Stomach (tissue), 19 donors: ENCODE data around the gene ARHGEF1. TPM values are rescaled to one million over a fixed set of nuclear protein-coding genes. Genes with fewer than 3 reads are reported as not detected.

Source experiments
- DNase-seq, 2 donors: peaks; one replicate each; pipeline versions ENCODE4 v3.0.0 to v3.0.0-alpha.2; 2013 to 2019
- H3K27ac ChIP-seq, 5 donors: fragments of 200-600 bp in 4 of 5; sonication (generic) in 4 of 5; one replicate each; pipeline ENCODE4 v1.5.1; 2013 to 2019; ENCODE audit warnings: mild to moderate bottlenecking in 1 of 5, moderate library complexity in 1 of 5
- H3K27me3 ChIP-seq, 3 donors: fragments of 200-600 bp; sonication (generic); one replicate each; pipeline ENCODE4 v1.5.1; 2017 to 2019; ENCODE audit warnings: mixed run types in 1 of 3
- H3K36me3 ChIP-seq, 4 donors: fragments of 200-600 bp; sonication (generic); 1 replicate in 3 of 4; 2 replicates in 1 of 4; pipeline ENCODE4 v1.5.1; 2016 to 2019
- H3K4me1 ChIP-seq, 4 donors: fragments of 200-600 bp; sonication (generic); one replicate each; pipeline ENCODE4 v1.5.1; 2016 to 2019
- H3K4me3 ChIP-seq, 4 donors: fragments of 200-600 bp; sonication (generic) in 3 of 4; one replicate each; pipeline ENCODE4 v1.5.1; 2016 to 2019; ENCODE audit warnings: mild to moderate bottlenecking in 1 of 4
- H3K9me3 ChIP-seq, 4 donors: fragments of 200-600 bp; sonication (generic); one replicate each; pipeline ENCODE4 v1.5.1; 2016 to 2019
- EP300 ChIP-seq: sonication (generic); formaldehyde crosslinking; IDR thresholded peaks from one replicate; pipeline ENCODE4 v1.6.1; 2017; ENCODE audit warnings: antibody characterized with exemption
- POLR2A ChIP-seq, 4 donors: fragments of 450-650 bp; IDR thresholded peaks; one replicate each; pipeline ENCODE4 v1.6.1; 2016; ENCODE audit warnings: antibody characterized with exemption in 4 of 4, control low read depth in 2 of 4, mild to moderate bottlenecking in 1 of 4, moderate library complexity in 1 of 4
- POLR2AphosphoS5 ChIP-seq, 3 donors: sonication (generic); formaldehyde crosslinking; IDR thresholded peaks; one replicate each; pipeline ENCODE4 v1.6.1; 2016; ENCODE audit warnings: antibody characterized with exemption in 3 of 3
- WGBS, 5 donors: extraction: QIAGEN DNeasy Blood & Tissue Kit in 3 of 5; methylation state at CpG; one replicate each; pipeline versions ENCODE4 v1.1.5 to v1.1.7; 2013 to 2018; 5-methylcytosine and 5-hydroxymethylcytosine counted together
- intact Hi-C: fragments of 100-400 bp; cut with DNase I; formaldehyde crosslinking; loops from one replicate; pipeline ENCODE4 v1.15.1; 2023; ENCODE audit warnings: low total_unique reads
- long read RNA-seq, 10 donors: transcript quantifications; one replicate each; lab custom pipeline, GENCODE V29; 2026
- polyA plus RNA-seq, 3 donors: library from polyadenylated mRNA; stranded (reverse); fragments of 200-250 nt; gene quantifications; one replicate each; pipeline ENCODE4 v1.2.3, GENCODE V29; 2013
- total RNA-seq, 5 donors: library from RNA; depleted of rRNA; stranded (reverse); fragments of >200 nt; gene quantifications; one replicate each; pipeline versions ENCODE4 v1.1.0 to v1.2.3, GENCODE V29; 2014 to 2016
- TF ChIP-seq, protein P1 (sequence below), 7 experiments: fragments of 450-650 bp in 4 of 7; fragments of 200-600 bp in 3 of 7; sonication (generic) in 3 of 7; IDR thresholded peaks; one replicate each; pipeline ENCODE4 v1.5.1; 2016 to 2019; ENCODE audit warnings: antibody characterized with exemption in 7 of 7, control low read depth in 2 of 7, mild to moderate bottlenecking in 1 of 7
- donor health status: healthy with polysubstance abuse.
- donor health status: Bipolar disorder and iron deficiency.
- donor health status: healthy.

ARHGEF1 gene, protein sequence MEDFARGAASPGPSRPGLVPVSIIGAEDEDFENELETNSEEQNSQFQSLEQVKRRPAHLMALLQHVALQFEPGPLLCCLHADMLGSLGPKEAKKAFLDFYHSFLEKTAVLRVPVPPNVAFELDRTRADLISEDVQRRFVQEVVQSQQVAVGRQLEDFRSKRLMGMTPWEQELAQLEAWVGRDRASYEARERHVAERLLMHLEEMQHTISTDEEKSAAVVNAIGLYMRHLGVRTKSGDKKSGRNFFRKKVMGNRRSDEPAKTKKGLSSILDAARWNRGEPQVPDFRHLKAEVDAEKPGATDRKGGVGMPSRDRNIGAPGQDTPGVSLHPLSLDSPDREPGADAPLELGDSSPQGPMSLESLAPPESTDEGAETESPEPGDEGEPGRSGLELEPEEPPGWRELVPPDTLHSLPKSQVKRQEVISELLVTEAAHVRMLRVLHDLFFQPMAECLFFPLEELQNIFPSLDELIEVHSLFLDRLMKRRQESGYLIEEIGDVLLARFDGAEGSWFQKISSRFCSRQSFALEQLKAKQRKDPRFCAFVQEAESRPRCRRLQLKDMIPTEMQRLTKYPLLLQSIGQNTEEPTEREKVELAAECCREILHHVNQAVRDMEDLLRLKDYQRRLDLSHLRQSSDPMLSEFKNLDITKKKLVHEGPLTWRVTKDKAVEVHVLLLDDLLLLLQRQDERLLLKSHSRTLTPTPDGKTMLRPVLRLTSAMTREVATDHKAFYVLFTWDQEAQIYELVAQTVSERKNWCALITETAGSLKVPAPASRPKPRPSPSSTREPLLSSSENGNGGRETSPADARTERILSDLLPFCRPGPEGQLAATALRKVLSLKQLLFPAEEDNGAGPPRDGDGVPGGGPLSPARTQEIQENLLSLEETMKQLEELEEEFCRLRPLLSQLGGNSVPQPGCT
- 100 to 1,000 TPM in 4 of 5 donors, 10 to 100 TPM in 1; 40.8 to 329 (median 224) TPM for total RNA-seq
- 100 to 1,000 TPM in 2 of 3 donors, 10 to 100 TPM in 1; 62.0 to 109 (median 106) TPM for polyA plus RNA-seq
- long read RNA-seq, donor 1 = 0 reads
- long read RNA-seq, donor 2, partial matches to known transcripts = 0 of 3 reads
- long read RNA-seq, donor 2, other reads (novel, unspliced or antisense) = 0 of 3 reads
- long read RNA-seq, donor 3, partial matches to known transcripts = 0 of 3 reads
- long read RNA-seq, donor 3, other reads (novel, unspliced or antisense) = 0 of 3 reads
- long read RNA-seq, donor 4 = 0 reads
- long read RNA-seq, donor 5, partial matches to known transcripts = 14 of 126 reads
- long read RNA-seq, donor 5, other reads (novel, unspliced or antisense) = 110 of 126 reads
- long read RNA-seq, donor 6, partial matches to known transcripts = 0 of 5 reads
- long read RNA-seq, donor 6, other reads (novel, unspliced or antisense) = 0 of 5 reads
- long read RNA-seq, donor 7, partial matches to known transcripts = 67 of 198 reads
- long read RNA-seq, donor 7, other reads (novel, unspliced or antisense) = 130 of 198 reads
- long read RNA-seq, donor 8, partial matches to known transcripts = 0 of 2 reads
- long read RNA-seq, donor 8, other reads (novel, unspliced or antisense) = 0 of 2 reads
- long read RNA-seq, donor 9, partial matches to known transcripts = 0 of 1 reads
- long read RNA-seq, donor 9, other reads (novel, unspliced or antisense) = 0 of 1 reads
- long read RNA-seq, donor 10, partial matches to known transcripts = 0 of 2 reads
- long read RNA-seq, donor 10, other reads (novel, unspliced or antisense) = 0 of 2 reads

DNA sequence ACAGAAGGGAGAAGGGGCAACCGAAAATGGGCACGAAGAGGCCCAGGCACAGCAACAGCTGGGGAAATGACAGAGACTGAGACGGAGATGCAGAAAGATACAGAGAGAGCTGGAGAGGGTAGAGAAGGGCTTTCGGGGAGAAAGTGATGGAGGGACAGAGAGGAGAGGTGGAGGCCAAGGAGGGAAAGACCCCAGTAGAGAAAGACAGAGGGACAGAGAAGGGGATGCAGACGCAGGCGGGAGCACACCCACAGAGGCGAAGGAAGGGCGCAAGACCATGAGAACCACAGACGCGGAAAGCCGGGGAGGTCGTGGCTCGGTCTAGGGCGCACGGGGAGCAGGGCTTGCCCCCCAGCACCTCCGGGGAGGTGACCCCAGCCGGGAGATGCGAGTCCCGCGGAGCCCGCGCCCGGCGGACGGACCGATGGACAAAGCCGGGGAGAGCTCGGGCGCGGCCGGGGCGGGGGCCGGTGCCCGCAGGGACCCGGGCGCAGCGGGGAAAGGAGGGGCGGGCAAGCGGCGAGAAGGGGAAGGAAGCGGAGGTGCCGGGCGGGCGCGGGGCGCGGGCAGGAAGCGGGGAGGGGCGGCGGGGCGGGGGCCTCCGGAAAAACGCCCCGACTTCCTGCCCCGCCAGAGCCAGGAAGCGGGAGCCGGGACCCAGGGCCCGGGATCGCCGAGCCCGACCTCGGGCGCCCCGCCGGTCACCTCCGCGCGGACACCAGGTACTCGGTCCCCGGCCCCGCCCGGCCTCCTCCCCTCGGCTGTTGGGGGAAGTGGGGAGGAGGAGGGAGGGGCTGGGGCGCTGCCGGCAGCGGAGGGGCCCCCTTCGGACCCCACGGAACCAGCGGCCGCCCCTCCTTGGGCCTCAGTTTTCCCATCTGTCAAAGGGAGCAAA is at the start of gene ARHGEF1:
Gene ARHGEF1, plus strand, starts transcription at position 617 of the 895 bp plus-strand sequence. CDS start 4,899 bp downstream, outside the sequence.
- peak; percentile 62 to 81 for DNase-seq
- Histone ChIP-seq H3K9me3 (no peaks in the 10 kb centered on the region), H3K4me1 (peaks cover 30 to 51% (median 44%) of the 10 kb centered on the region in 4 donors), H3K27ac (peak within 1 kb of the TSS; percentile 83 to 96 (median 90)), H3K4me3 (peak within 1 kb of the TSS; percentile 74 to 96 (median 78)), H3K36me3 (peaks cover 0 to 2% (median under 1%) of the 10 kb centered on the region in 4 donors), H3K27me3 (no peaks in the 10 kb centered on the region)
- intact Hi-C loops = no loop called here
- 2 to 5% (median 3%) methylated on average over 35 to 80 of the region's 80 CpGs for WGBS, 5 donors
- TF ChIP-seq POLR2AphosphoS5 (IDR thresholded peaks at IDR 0.05) (peak in 2 of 3 donors; percentile 12 to 28), EP300 (no peak), POLR2A (IDR thresholded peaks at IDR 0.05) (no peak)
- TF ChIP-seq, protein P1, sequence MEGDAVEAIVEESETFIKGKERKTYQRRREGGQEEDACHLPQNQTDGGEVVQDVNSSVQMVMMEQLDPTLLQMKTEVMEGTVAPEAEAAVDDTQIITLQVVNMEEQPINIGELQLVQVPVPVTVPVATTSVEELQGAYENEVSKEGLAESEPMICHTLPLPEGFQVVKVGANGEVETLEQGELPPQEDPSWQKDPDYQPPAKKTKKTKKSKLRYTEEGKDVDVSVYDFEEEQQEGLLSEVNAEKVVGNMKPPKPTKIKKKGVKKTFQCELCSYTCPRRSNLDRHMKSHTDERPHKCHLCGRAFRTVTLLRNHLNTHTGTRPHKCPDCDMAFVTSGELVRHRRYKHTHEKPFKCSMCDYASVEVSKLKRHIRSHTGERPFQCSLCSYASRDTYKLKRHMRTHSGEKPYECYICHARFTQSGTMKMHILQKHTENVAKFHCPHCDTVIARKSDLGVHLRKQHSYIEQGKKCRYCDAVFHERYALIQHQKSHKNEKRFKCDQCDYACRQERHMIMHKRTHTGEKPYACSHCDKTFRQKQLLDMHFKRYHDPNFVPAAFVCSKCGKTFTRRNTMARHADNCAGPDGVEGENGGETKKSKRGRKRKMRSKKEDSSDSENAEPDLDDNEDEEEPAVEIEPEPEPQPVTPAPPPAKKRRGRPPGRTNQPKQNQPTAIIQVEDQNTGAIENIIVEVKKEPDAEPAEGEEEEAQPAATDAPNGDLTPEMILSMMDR (IDR thresholded peaks at IDR 0.05) = no peak

DNA sequence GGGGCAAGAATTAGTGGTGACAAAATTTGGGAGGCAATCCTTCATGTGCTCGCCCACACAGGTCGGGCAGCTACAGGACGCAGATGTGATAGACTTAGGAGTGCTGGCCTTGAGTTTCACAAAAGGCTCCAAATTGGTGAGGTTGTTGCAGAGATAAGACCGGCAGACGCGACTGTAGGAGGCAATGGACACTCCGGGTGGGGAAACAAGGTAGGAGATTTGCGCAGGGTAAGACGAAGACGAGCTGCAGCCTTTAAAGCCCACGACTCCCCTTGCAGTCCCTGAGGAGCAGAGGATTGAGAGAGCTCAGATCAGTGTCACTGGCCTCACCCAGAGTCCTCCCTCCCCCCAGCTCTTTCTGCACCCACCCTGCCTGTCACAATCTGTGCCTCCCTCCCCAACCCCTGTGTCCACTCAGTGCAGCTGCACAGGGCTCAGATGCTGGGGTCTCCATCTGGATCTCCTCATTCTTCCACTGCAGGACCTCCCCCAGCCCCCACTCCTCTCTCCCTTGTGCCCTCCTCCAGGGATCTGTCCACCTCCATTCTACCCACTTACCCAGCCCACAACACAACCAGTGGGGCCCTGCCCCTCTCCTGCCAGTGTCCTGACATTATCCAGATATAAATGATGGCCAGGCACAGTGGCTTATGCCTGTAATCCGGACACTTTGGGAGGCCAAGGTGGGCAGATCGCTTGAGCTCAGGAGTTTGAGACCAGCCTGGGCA is 44.8 kb upstream of the ARHGEF1 start:
- Histone ChIP-seq H3K27ac (no peak overlapping the region), H3K27me3 (peaks cover 0 to 58% (median 14%) of the 10 kb centered on the region in 3 donors), H3K4me1 (peaks cover 0 to 1% (median 0%) of the 10 kb centered on the region in 4 donors), H3K9me3 (no peaks in the 10 kb centered on the region), H3K36me3 (no peaks in the 10 kb centered on the region), H3K4me3 (no peak overlapping the region)
- WGBS, 5 donors = 51 to 58% (median 55%) methylated on average over 10 to 13 of the region's 13 CpGs
- intact Hi-C loops = no loop called here
- DNase-seq = no peak
- no peak for TF ChIP-seq POLR2A (IDR thresholded peaks at IDR 0.05)
- TF ChIP-seq EP300 = no peak
- TF ChIP-seq, protein P1 (IDR thresholded peaks at IDR 0.05) = no peak
- no peak for TF ChIP-seq POLR2AphosphoS5 (IDR thresholded peaks at IDR 0.05)

DNA sequence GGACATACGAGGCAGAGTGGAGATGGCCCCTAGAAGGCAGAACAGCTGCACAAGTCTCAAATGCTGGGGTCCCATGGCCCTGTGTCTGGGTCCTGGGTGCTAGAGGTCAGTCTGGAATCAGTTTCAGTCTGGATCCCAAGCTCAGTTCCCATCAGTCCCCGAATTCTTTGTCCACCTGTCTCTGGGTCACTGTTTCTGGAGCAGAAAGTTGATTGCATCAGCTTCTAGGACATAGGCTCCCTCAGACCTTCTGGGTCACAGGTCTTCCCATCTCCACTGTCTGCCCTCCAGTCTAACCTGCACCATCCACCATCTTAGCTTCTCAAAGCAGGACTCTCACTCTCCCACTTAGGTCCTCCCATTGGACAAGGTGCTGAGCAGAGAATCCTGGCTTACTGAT is 43.8 kb upstream of the ARHGEF1 start:
- WGBS, 5 donors = 38 to 68% (median 52%) methylated on average over 1 to 2 of the region's 2 CpGs
- no peaks in the 10 kb centered on the region for H3K36me3 ChIP-seq
- peaks cover 0 to 5% (median 0%) of the 10 kb centered on the region in 4 donors for H3K4me1 ChIP-seq
- H3K4me3 ChIP-seq = no peak overlapping the region
- TF ChIP-seq POLR2AphosphoS5 (IDR thresholded peaks at IDR 0.05) = no peak
- TF ChIP-seq, protein P1 (IDR thresholded peaks at IDR 0.05) = no peak
- TF ChIP-seq POLR2A (IDR thresholded peaks at IDR 0.05) = no peak
- TF ChIP-seq EP300 = no peak
- no peaks in the 10 kb centered on the region for H3K9me3 ChIP-seq
- H3K27ac ChIP-seq = no peak overlapping the region
- peaks cover 0 to 58% (median 14%) of the 10 kb centered on the region in 3 donors for H3K27me3 ChIP-seq
- intact Hi-C loops = no loop called here
- no peak for DNase-seq
